Measurements from ENCODE around the gene CSPG4.
"Not testable (repeated sequence)": the region's sequence is repeated elsewhere in the genome, so short reads cannot be mapped to it uniquely, and the experiment has no call there.

Gene CSPG4

GRCh38 chr15:75725719-75726607 lies 13.3 kb upstream of the CSPG4 start:
- DNase-seq (ENCODE audit: low read depth in 2 of 2), result no peak

- DNase-seq (ENCODE audit: low read depth in 2 of 2), result no peak
These were observed 12.5 kb upstream of the CSPG4 start for GRCh38 chr15:75725006-75725718.

GRCh38 chr15:75723847-75724660 lies 11.4 kb upstream of the CSPG4 start:
- no peak for DNase-seq (ENCODE audit: low read depth in 2 of 2)

DNA sequence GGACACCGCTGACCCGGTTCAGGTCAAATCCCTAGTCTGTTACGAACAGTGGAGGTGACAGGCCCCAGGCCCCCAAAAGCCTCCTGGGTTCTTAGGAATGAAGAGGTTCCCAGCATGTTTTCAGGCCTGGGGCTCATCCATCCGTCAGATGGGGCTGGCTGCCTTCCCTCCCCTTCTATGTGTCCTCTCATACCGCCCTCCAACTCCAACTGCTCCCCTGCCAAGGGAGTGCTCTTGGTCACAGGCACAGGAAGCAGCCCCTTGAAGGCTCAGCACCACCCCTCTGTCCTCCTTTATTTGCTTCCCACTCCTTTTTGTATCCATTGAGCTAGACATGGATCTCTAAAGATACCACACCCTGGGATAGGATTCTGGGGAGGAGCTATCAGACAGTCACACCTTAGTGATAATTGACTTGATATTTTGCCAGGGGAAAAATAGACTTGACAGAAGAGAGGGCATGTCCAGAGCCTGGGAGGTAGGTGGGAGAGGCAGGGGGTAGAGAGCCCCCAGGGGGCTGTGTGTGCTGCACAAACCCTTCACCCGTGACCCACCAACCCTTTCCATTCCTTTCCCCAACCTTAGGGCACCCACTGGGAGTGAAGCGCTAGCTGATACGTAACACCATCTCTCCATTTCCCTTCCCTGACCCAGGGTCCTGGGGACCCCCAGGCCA lies 10.7 kb upstream of the CSPG4 start:
- DNase-seq (ENCODE audit: low read depth in 2 of 2), result no peak

DNA sequence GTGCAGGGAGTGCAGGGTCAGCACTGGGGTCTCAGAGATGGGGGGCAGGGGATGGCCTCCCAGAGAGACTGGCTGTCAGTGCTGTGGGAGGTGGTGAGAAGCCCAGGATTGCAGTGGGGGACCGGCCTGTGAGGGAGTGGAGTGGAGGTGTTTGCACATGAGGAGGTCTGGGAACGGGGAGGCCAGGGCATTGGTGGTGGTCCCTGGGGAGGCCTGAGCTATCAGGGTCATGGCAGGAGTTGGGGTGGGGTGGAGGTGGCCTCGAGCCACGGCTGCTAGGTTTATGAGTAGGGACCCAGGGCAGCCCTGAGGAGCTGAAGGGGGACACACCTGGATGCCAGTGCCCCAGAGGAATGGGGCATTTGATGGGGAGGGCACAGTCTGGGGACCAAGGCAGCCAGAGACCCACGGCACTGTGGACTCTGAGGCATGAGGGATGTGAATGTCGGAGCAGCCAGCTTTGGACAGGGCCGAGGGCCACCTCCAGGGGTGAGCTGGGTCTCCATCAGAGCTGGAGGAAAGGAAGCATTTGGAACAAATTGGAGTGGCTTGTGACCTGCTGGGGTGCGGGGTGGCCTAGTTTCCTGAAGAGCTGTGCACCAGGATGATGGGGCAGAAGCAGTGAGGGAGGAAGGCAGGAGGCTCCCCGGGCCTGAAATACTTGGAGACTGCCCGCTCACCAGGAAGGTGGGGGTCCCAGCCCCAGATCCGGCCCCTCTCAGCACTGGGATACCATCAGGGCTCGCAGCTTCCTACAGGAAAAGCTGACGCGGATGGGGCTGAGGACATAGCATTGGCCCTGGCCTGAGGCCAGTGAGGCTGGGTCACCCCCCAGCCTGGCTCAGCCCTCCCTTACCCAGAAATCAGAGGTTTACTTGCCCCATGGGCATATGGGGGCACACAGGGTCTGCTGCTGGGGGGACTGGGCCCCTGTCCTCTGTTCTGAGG lies 9.5 kb upstream of the CSPG4 start:
- DNase-seq (ENCODE audit: low read depth in 2 of 2), result no peak

GRCh38 chr15:75721480-75721922 lies 8.9 kb upstream of the CSPG4 start:
- no peak for DNase-seq (ENCODE audit: low read depth in 2 of 2)

- DNase-seq (ENCODE audit: low read depth in 2 of 2), result no peak
These were observed 8.3 kb upstream of the CSPG4 start for GRCh38 chr15:75720787-75721479.

DNA sequence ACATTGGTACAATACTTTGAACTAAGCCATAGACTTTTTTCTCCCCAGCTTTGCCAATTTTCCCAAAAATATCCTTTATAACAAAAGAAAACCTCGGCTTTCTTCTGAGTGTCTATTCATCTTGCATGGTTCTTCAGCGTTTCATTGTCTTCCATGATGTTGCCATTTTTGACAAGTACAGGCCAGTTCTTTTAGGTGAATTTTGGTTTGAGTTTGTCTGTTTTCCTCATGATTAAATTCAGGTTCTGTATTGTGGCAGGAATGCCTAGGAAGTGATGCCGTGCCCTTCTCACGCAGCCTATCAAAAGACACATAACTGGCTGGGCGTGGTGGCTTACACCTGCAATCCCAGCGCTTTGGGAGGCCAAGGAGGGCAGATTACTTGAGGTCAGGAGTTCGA lies 7.6 kb upstream of the CSPG4 start:
- no peak for DNase-seq (ENCODE audit: low read depth in 2 of 2)

DNA sequence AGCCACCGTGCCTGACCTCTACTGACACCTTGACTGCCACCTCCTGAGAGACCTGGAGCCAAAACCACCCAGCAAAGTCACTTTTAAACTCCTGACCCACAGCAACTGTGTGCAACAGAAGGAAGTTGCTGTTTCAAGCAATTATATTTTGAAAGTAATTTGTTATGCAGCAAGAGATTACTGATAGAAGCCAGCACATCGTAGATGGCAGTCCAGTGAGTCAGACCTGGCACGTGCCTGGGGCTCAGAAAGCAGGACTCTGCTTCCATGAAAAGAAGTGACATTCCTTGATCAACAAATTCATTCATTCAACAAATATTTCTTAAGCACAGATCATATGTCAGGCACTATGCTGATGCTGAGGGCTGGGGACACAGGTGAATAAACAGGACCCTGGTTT lies 5.7 kb upstream of the CSPG4 start:
- no peak for DNase-seq (ENCODE audit: low read depth in 2 of 2)

GRCh38 chr15:75717001-75717400 lies 4.4 kb upstream of the CSPG4 start:
- not testable (repeated sequence) for DNase-seq (ENCODE audit: low read depth in 2 of 2)

DNA sequence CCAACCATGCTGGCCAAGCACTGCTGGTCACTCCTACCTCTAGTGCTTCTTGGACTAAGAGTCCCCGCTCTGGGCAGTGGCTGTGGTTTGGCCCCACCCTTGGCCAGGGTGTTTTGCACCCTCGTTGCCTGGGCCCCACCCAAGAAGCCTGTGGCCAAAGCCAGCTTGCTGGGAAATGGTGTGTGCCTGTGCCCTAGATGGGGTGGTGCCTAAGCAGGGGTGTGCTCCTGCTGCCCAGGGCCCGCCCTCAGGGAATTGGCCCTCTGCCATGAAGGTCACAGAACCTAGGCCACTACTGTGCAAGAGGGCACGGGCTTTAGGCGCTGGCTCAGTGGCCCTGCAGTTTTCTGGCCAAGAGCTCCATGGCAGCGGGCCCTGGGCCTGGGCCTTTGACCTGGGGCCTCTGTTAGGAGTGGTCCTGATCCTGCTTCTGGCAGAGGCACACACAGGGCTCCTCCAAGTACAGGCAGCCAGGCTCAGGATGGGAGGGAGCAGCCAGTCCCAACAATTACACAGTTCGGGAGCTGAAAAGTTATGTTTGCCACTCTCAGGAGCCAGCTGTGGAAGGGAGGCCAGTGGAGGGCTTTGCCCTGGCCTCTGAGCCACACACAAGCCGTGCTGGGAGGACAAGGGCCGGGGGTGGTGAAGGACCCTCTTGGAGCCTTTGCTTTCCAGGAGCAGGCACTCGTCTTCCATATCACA lies 3.8 kb upstream of the CSPG4 start:
- DNase-seq (ENCODE audit: low read depth in 2 of 2), result not testable (repeated sequence)

GRCh38 chr15:75715312-75715832 lies 2.7 kb upstream of the CSPG4 start:
- DNase-seq (ENCODE audit: low read depth in 2 of 2), result not testable (repeated sequence)

GRCh38 chr15:75714195-75714594 lies 1.5 kb upstream of the CSPG4 start:
- DNase-seq (ENCODE audit: low read depth in 2 of 2), result no peak

- no peak for DNase-seq (ENCODE audit: low read depth in 2 of 2)
These were observed 769 bp upstream of the CSPG4 start for GRCh38 chr15:75713338-75713895.

DNA sequence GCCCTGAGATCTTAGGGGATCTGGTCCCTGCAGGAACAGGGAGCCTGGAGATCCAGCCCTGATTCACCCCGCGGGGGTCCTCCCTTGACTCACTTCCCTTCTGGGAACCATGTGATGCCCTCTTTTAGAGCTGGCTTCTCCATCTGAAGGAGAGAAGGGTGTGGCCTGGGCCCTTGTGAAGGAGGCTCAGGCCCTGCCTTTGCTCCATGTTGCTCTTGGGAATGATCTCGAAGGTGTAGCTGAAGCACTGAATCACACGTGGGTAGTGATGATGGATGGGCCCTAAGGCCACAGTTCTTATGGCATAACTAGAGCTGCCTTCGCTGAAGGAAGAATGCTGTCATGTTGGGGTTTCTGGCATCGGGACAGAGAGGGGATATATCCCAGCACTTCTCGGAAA lies 1.2 kb downstream of the CSPG4 start:
- DNase-seq (ENCODE audit: low read depth in 2 of 2), result not testable (repeated sequence)

DNA sequence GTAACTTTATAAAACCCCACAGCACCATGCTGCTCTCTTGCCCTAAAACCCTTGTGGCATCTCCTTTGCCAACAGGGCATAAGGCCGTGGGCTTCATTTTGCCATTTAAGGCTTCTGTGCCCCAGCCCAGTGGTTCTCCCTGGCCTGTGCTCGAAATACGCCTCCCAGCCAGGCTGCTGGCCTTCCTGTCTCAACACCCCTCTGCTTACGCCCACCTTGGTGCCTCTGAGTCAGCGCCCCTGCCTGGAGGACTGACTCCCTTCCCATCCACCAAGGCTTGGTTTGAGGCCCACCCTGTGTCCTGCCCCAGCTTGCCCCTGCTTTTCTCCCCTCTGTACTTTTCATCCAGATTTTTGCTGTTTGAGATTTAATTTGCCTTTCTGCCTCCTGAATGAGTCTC lies 1.8 kb downstream of the CSPG4 start:
- DNase-seq (ENCODE audit: low read depth in 2 of 2), result not testable (repeated sequence)

- not testable (repeated sequence) for DNase-seq (ENCODE audit: low read depth in 2 of 2)
These were observed 3.2 kb downstream of the CSPG4 start for GRCh38 chr15:75709458-75709857.

DNA sequence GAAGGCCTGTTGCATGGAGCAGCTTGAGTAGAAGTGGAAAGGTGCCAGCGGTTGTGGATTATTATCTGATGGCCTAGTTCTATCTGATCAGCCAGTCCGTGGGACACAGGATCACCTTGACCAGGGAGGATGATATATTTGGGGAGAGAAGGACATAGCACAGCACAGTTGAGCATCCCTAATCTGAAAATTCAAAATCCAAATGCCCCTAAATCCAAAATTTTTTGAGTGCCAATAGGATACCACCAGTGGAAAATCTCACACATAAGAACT lies 6.0 kb downstream of the CSPG4 start:
- no peak for DNase-seq (ENCODE audit: low read depth in 2 of 2)

Measured in stimulated activated CD8-positive, alpha-beta memory T cell treated with anti-CD3 and anti-CD28 coated beads, Interleukin-2, amount 100 ng/mL, for 1 hour (primary cell).